HG02623 (cell line): ENCODE measurements around the gene PRR12.
"Not testable (repeated sequence)": the region's sequence is repeated elsewhere in the genome, so short reads cannot be mapped to it uniquely, and the experiment has no call there.

Experiments used
- ATAC-seq: cut with Tn5 transposase; IDR thresholded peaks from one replicate; pipeline ENCODE4 v1.9.1; 2021; ENCODE audit warnings: moderate library complexity; ENCODE audit not compliant: unreplicated experiment

The PRR12 gene

GRCh38 chr19:49614096-49614833, 23.3 kb downstream of the PRR12 start:
- ATAC-seq: no peak

GRCh38 chr19:49615861-49616260, 24.9 kb downstream of the PRR12 start:
- no peak for ATAC-seq

GRCh38 chr19:49616532-49616931, 25.6 kb downstream of the PRR12 start:
- ATAC-seq: no peak

GRCh38 chr19:49616945-49617344, 26.0 kb downstream of the PRR12 start:
- ATAC-seq: no peak

GRCh38 chr19:49617860-49618259, 26.9 kb downstream of the PRR12 start:
- not testable (repeated sequence) for ATAC-seq

GRCh38 chr19:49624967-49625910, 34.3 kb downstream of the PRR12 start:
- ATAC-seq: no peak

GRCh38 chr19:49626226-49626625, 35.2 kb downstream of the PRR12 start:
- ATAC-seq: no peak

- no peak for ATAC-seq
Observed at GRCh38 chr19:49629659-49630058, 38.7 kb downstream of the PRR12 start.

- no peak for ATAC-seq
Observed at GRCh38 chr19:49631014-49631588, 40.1 kb downstream of the PRR12 start.

- ATAC-seq: no peak
Observed at GRCh38 chr19:49631610-49632192, 40.7 kb downstream of the PRR12 start.

GRCh38 chr19:49632576-49632975, 41.6 kb downstream of the PRR12 start:
- ATAC-seq: no peak

- not testable (repeated sequence) for ATAC-seq
Observed at GRCh38 chr19:49633273-49633672, 42.3 kb downstream of the PRR12 start.

GRCh38 chr19:49635530-49636232, 44.7 kb downstream of the PRR12 start:
- ATAC-seq: no peak

- ATAC-seq: no peak
Observed at GRCh38 chr19:49636233-49636932, 45.4 kb downstream of the PRR12 start.

- ATAC-seq: no peak
Observed at GRCh38 chr19:49637821-49638738, 47.1 kb downstream of the PRR12 start.

GRCh38 chr19:49639401-49640112, 48.6 kb downstream of the PRR12 start:
- no peak for ATAC-seq

GRCh38 chr19:49640113-49640898, 49.3 kb downstream of the PRR12 start, which contains the start of gene RRAS:
RRAS (minus strand) TSS chr19:49640143; CDS start chr19:49640098, 45 bp downstream.
- peak; percentile 43 for ATAC-seq
